ENCODE measurements around the gene RIGI.
"Not testable (repeated sequence)": the region's sequence is repeated elsewhere in the genome, so short reads cannot be mapped to it uniquely, and the experiment has no call there.

The RIGI gene

GRCh38 chr9:32526041-32526706, at the start of gene RIGI:
Gene RIGI (minus strand): TSS chr9:32526196. CDS start chr9:32526166, 30 bp downstream.
- in situ Hi-C loops (cut with MboI; ENCODE audit: low sequenced_read_pairs): no loop called here

GRCh38 chr9:32574858-32575257, 48.9 kb upstream of the RIGI start:
- in situ Hi-C loops (cut with MboI; ENCODE audit: low sequenced_read_pairs): loop anchor here (10.0 kb wide), 1 partner anchor 170 kb away; no protein-coding TSS in a partner anchor

GRCh38 chr9:32573821-32574220, 47.8 kb upstream of the RIGI start:
- in situ Hi-C loops (cut with MboI; ENCODE audit: low sequenced_read_pairs): loop anchor here (10.0 kb wide), 1 partner anchor 169 kb away; no protein-coding TSS in a partner anchor

GRCh38 chr9:32572900-32573523, 47.0 kb upstream of the RIGI start, which contains the start of gene NDUFB6:
Gene NDUFB6 (minus strand): TSS chr9:32573159. CDS start chr9:32573060, 99 bp downstream.
- in situ Hi-C loops (cut with MboI; ENCODE audit: low sequenced_read_pairs): loop anchor here (10.0 kb wide), 1 partner anchor 168 kb away; no protein-coding TSS in a partner anchor

GRCh38 chr9:32571969-32572899, 46.2 kb upstream of the RIGI start:
- in situ Hi-C loops (cut with MboI; ENCODE audit: low sequenced_read_pairs): loop anchor here (10.0 kb wide), 1 partner anchor 167 kb away; no protein-coding TSS in a partner anchor

GRCh38 chr9:32570262-32570661, 44.3 kb upstream of the RIGI start:
- in situ Hi-C loops (cut with MboI; ENCODE audit: low sequenced_read_pairs): loop anchor here (10.0 kb wide), 1 partner anchor 165 kb away; no protein-coding TSS in a partner anchor

GRCh38 chr9:32566770-32567169, 40.8 kb upstream of the RIGI start:
- in situ Hi-C loops (cut with MboI; ENCODE audit: low sequenced_read_pairs): no loop called here

- in situ Hi-C loops (cut with MboI; ENCODE audit: low sequenced_read_pairs): no loop called here
Measured at GRCh38 chr9:32565967-32566366, 40.0 kb upstream of the RIGI start.

GRCh38 chr9:32558408-32558934, 32.5 kb upstream of the RIGI start:
- in situ Hi-C loops (cut with MboI; ENCODE audit: low sequenced_read_pairs): no loop called here

GRCh38 chr9:32554591-32554990, 28.6 kb upstream of the RIGI start:
- in situ Hi-C loops (cut with MboI; ENCODE audit: low sequenced_read_pairs): no loop called here

GRCh38 chr9:32554107-32554506, 28.1 kb upstream of the RIGI start:
- in situ Hi-C loops (cut with MboI; ENCODE audit: low sequenced_read_pairs): no loop called here

GRCh38 chr9:32552172-32552872, 26.3 kb upstream of the RIGI start, which contains the start of the genes SMIM27 and TOPORS:
Gene SMIM27 (plus strand): TSS chr9:32552327. CDS start chr9:32552435, 108 bp downstream.
Gene TOPORS (minus strand): TSS chr9:32552586. CDS start chr9:32552436, 150 bp downstream.
- in situ Hi-C loops (cut with MboI; ENCODE audit: low sequenced_read_pairs): no loop called here

GRCh38 chr9:32551276-32552051, 25.5 kb upstream of the RIGI start:
- in situ Hi-C loops (cut with MboI; ENCODE audit: low sequenced_read_pairs): no loop called here

- in situ Hi-C loops (cut with MboI; ENCODE audit: low sequenced_read_pairs): no loop called here
Measured at GRCh38 chr9:32550562-32551275, 24.7 kb upstream of the RIGI start.

GRCh38 chr9:32550150-32550561, 24.2 kb upstream of the RIGI start:
- in situ Hi-C loops (cut with MboI; ENCODE audit: low sequenced_read_pairs): no loop called here

GRCh38 chr9:32548213-32548612, 22.2 kb upstream of the RIGI start:
- in situ Hi-C loops (cut with MboI; ENCODE audit: low sequenced_read_pairs): not testable (repeated sequence)

- in situ Hi-C loops (cut with MboI; ENCODE audit: low sequenced_read_pairs): no loop called here
Measured at GRCh38 chr9:32545884-32546283, 19.9 kb upstream of the RIGI start.

- in situ Hi-C loops (cut with MboI; ENCODE audit: low sequenced_read_pairs): no loop called here
Measured at GRCh38 chr9:32543047-32543446, 17.1 kb upstream of the RIGI start.

- in situ Hi-C loops (cut with MboI; ENCODE audit: low sequenced_read_pairs): no loop called here
Measured at GRCh38 chr9:32533816-32534215, 7.8 kb upstream of the RIGI start.

Measured in HL-60/S4 treated with retinoic acid at 250 ng/mL for 4 days and 3 days (cell line).